ENCODE results near the gene CPLX4. TPM values are rescaled to one million over a fixed set of nuclear protein-coding genes. Genes with fewer than 3 reads are reported as not detected.

CPLX4 gene
- total and polyA plus RNA-seq, 2 of the 13 experiments (the other 11 are each of a cell fraction or from before 2014, with no cell fraction given): not detected

- TF ChIP-seq ZNF335 (CRISPR knock-in tag; IDR thresholded peaks at IDR 0.05) (peak; percentile 72; the same call in 1 of the 2 replicates), EEA1 (CRISPR knock-in tag; IDR thresholded peaks at IDR 0.05; ENCODE audit: borderline replicate concordance) (no peak; the same call in 1 of the 2 replicates), TSC22D2 (CRISPR knock-in tag; IDR thresholded peaks at IDR 0.05; ENCODE audit: borderline replicate concordance) (peak; percentile 65; the same call in 1 of the 2 replicates), ZNF768 (CRISPR knock-in tag; IDR thresholded peaks at IDR 0.05) (peak; percentile 84), SRSF1 (optimal IDR thresholded peaks at IDR 0.05; ENCODE audit: low read depth, low read length) (peak; percentile 72), NPAS2 (CRISPR knock-in tag; IDR thresholded peaks at IDR 0.05; ENCODE audit: borderline replicate concordance) (no peak), ZNF331 (CRISPR knock-in tag; IDR thresholded peaks at IDR 0.05) (0 out of 2 replicates have a peak, but pooled peaks have one; percentile 18), ZNF3 (CRISPR knock-in tag; IDR thresholded peaks at IDR 0.05) (no peak), HOXD1 (CRISPR knock-in tag; IDR thresholded peaks at IDR 0.05) (no peak), CREB1 (IDR thresholded peaks at IDR 0.05) (no peak), CREB1 (CRISPR knock-in tag; IDR thresholded peaks at IDR 0.05) (peak; percentile 36; the same call in 1 of the 2 replicates), ZMYM2 (CRISPR knock-in tag; IDR thresholded peaks at IDR 0.05) (no peak), NR2F2 (IDR thresholded peaks at IDR 0.05; ENCODE audit: borderline replicate concordance, low read depth) (no peak; the same call in 1 of the 2 replicates), DNMT1 (CRISPR knock-in tag; IDR thresholded peaks at IDR 0.05) (0 out of 2 replicates have a peak, but pooled peaks have one; percentile 69), ZNF737 (CRISPR knock-in tag; IDR thresholded peaks at IDR 0.05; ENCODE audit: borderline replicate concordance) (no peak), HNF4G (IDR thresholded peaks at IDR 0.05; ENCODE audit: borderline replicate concordance, low read depth, low read length) (peak; percentile 11; the same call in 1 of the 2 replicates), HNF4G (CRISPR knock-in tag; IDR thresholded peaks at IDR 0.05; ENCODE audit: borderline replicate concordance, low read depth) (no peak), CAMTA2 (CRISPR knock-in tag; IDR thresholded peaks at IDR 0.05; ENCODE audit: borderline replicate concordance) (peak; percentile 69; the same call in 1 of the 2 replicates), POLR2AphosphoS5 (IDR thresholded peaks at IDR 0.05; ENCODE audit: low read depth, low read length) (peak; percentile 84), NR3C1 (CRISPR knock-in tag; IDR thresholded peaks at IDR 0.05) (peak; percentile 69; the same call in 1 of the 2 replicates), PHF8 (CRISPR knock-in tag; IDR thresholded peaks at IDR 0.05) (peak; percentile 98), SNAPC4 (CRISPR knock-in tag; IDR thresholded peaks at IDR 0.05) (peak; percentile 36; the same call in 1 of the 2 replicates), RORA (CRISPR knock-in tag; IDR thresholded peaks at IDR 0.05) (no peak), ZNF619 (CRISPR knock-in tag; IDR thresholded peaks at IDR 0.05) (no peak), DRAP1 (CRISPR knock-in tag; IDR thresholded peaks at IDR 0.05) (peak; percentile 69; the same call in 1 of the 2 replicates), BRD4 (CRISPR knock-in tag; IDR thresholded peaks at IDR 0.05) (peak; percentile 70)
These were observed 40.5 kb upstream of the CPLX4 start, which contains the start of gene LMAN1 (continued) for GRCh38 chr18:59358712-59359575.
